Fibroblast of the conjunctiva (primary cell): ENCODE results near the gene PANK4.

Source experiments
- DNase-seq: peaks from one replicate; pipeline ENCODE4 v3.0.0-alpha.2; 2010; ENCODE audit warnings: low read depth

The PANK4 gene

DNA sequence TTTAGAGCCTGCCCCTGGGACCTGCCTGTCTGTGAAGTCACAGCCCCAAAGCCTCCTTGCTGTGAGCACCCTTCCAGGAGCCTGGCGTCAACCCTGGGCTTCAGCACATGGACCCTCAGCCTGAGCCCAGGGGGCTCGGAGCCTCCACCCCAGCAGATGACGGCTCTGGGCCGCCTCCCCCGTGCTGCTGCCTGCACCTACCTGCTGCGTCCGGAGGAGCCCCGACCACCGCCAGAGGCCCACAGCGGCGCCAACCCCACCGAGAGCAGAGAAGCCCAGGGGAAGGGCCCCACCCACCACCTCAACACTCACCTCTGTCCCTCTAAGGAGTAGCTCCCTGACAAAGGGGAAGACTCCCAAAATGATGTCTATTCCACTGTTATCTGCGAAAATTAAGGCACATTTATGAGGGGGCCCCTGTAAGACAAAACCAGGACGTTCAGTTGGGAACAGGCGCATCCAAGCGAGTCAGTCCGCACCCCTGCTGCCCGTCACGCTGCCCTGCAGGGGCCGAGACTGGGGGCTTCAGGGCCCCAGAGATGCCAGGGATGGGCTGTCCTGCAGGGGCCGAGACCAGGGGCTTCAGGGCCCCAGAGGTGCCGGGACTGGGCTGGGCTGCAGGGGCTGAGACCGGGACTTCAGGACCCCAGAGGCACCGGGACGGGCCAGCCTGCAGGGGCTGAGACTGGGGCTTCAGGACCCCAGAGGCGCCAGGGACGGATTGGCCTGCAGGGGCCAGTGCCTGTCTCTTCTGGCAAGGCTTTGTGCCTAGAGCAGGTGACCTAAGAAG is 15.8 kb downstream of the PANK4 start:
- DNase-seq: no peak

DNA sequence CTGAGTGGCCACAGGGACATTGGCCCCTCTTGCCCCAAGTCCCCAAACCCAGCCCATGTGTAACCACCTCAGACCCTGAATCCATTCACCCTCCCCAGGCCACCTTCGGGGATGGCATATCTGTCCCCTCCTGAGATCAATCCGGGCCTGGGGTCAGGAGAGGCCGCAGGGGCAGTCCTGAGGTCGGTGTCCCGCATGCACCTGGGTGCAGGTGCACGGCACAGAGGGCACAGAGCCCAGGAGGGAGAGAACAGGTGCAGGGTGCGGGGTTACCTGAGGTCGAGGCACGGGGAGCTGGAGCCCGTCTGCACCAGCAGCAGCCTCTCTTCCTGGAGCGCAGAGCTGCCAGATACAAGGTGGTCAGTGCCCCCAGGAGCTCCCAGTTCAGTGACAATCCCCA is 16.8 kb downstream of the PANK4 start:
- DNase-seq: no peak

DNA sequence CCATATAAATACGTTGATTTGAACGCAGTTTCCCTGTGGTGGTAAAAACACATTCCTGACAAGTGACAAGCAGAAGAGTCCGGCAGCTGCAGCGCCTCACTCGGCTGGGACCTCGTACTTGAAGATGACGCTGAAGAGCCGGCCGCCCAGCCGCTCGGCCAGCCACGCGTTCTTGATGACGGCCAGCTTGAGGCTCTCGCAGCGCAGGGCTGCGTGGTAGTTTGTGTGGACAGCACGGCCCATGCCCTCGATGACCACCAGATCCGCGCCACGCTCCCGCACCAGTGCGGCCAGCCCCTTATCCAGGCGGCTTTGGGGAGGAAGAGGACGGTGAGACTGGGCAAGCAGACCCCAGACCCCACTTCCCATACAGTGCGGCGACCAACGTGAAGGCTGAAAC is 17.6 kb downstream of the PANK4 start:
- DNase-seq: no peak

DNA sequence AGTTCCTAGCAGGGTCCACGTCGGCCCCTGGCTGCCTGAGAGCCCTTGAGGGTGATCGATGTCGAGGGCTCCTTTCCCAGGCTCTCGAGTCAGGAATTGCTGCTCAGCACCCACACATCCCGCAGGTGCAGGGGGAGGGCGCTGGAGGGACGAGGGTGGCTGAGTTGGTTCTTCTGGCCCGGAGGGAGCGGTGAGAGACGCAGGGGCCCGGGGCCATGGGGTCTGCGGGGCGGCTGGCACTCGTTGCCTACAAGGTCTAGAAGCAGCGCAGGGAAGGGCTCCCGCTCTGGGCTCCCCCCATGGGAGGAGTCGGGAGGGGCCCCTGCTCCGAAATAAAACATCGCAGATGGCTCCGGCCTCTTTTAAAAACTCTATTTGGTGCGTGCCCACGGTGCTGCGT is 18.2 kb downstream of the PANK4 start:
- DNase-seq: no peak

DNA sequence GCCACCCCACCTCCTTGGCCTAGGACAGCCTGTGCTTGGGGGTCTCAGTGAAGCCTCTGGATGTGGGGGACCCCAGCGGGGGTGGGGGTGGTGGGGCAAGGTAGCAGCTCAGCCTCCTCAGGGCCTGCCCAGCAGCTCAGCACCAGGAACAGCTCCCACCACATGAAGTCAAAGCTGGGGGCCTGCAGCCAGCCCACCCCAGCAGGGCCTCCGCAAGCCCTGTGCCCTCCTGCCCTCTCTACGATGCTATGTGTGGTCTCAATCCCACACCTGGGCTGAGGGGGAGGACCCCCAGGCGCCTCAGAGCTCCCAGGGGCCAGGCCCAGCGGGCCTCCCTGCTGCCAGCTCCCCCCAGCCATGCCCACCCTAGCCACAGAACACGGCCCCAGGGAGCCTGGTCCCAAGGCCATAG is 18.6 kb downstream of the PANK4 start:
- no peak for DNase-seq

DNA sequence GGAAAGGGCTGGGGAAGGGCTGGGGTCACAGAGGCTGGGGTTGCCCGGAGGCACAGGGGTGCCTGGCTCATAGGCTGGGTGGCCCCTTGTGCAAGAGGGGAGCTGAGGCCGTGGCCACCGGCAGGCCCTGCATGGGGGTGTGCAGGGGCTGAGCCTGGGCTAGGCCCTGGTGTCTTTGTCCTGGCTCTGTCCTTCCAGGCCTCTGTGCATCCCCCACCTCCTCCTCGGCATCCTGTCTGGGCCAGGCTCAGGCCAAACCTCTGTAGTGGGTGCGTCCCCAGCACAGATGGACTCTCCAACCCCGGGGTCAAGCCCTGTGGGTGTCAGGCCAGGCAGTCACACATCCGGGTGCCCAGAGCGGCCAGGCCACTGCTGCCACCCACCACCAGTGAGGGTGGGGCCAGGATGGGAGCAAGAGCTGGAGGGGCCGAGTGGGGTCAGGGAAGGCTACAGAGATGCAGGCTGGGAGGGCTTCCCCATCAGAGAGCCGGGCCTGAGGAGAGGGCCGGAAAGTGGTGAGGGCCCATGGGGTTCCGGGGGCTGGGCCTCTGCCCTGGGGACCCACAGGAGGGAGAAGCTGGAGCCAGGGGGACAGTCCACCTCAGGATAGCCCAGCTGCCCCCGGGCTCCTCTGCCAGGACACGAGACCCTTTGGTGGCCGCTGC is 19.4 kb downstream of the PANK4 start:
- no peak for DNase-seq

DNA sequence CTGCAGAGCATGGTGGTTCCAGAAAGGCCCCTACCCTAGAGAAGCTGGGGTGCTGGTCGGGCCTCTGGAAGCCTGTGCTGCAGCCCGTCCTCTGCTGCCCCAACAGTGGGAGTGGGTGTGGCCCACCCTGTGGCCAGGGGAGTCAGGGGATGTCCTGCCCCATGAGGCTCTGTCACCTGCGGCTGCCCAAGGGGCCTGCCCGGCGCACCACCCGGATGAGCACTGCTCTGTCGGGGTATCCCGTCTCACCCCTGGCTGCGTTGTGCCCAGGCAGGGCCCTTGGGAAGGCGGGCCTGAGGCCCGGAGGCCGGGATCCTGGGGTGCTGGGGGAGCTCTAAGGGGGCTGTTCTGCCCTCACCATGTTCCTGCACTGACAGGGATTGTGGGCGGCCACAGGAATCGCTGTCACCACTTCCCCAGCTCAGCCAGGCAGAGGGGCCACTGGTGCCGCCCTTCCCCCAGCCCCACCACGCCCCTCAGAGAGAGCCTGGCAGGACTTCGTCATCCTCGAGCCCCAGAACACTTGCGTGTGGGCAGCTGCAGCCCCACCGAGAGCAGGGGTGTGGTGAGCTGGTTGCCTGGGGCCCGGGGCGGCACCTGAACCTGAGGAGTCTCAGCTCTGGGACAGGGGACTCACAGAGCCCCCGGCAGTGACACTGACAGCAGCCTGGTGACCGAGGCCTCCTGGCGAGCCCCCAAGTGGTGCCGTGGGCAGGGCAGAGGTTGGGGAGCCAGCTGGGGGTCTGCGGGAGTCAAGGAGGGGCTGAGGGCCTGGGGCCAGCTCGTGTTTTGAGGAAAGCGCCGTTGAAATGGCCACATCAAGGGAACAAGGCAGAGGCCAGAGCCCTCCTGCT is 20.2 kb downstream of the PANK4 start:
- DNase-seq: no peak

DNA sequence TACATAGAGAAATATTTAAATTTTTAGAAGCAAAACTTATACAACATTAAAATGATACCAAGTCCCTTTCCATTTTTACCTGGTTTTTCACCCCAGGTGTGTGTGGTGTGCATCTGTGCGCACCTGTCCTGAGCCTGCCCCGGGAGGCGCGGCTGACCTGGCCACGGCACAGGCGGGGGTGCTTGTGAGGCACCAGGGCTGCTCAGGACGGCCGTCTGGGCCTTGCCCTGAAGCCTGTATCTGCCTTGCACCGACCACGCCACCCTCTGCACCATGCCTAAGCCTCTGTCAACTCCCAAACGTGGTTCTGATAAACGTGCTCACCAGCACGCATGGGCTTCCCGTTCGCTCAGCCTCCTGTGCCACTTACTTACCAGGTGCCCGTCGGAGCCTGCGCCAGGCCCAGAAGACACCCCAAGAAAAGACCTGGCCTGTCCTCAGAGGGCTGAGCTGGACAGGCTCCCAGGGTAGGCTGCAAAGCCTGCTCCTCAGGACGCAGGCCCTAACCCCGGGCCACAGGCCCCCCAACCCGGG is 20.9 kb downstream of the PANK4 start:
- DNase-seq: no peak

DNA sequence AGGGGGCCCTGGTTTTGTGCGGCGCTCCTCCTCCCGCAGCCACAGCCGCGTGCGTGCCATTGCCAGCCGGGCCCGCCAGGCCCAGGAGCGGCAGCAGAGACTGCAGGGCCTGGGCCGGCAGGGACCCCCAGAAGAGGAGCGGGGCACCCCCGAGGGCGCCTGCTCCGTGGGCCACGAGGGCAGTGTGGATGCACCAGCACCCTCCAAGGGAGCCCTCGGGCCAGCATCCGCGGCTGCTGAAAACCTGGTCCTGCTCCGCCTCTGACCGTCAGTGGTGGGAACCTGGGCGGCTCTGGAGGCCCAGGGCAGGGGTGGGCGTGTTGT is 21.5 kb downstream of the PANK4 start:
- DNase-seq: no peak

DNA sequence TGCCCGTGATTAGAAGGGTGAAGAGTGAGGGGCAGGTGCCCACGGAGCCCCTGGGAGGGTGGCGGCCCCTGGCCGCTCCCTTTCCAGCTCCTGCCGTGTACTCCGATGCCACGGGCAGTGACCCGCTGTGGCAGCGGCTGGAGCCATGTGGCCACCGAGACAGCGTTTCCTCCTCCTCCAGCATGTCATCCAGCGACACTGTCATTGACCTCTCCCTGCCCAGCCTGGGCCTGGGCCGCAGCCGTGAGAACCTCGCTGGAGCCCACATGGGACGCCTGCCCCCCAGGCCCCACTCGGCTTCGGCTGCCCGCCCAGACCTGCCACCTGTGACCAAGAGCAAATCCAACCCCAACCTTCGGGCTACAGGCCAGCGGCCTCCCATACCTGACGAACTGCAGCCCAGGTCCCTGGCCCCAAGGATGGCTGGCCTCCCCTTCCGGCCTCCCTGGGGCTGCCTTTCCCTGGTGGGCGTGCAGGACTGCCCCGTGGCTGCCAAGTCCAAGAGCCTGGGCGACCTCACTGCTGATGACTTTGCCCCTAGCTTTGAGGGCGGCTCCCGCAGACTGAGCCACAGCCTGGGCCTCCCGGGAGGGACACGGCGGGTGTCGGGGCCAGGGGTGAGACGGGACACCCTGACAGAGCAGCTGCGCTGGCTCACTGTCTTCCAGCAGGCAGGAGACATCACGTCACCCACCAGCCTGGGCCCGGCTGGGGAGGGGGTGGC is 22.0 kb downstream of the PANK4 start:
- DNase-seq: no peak

DNA sequence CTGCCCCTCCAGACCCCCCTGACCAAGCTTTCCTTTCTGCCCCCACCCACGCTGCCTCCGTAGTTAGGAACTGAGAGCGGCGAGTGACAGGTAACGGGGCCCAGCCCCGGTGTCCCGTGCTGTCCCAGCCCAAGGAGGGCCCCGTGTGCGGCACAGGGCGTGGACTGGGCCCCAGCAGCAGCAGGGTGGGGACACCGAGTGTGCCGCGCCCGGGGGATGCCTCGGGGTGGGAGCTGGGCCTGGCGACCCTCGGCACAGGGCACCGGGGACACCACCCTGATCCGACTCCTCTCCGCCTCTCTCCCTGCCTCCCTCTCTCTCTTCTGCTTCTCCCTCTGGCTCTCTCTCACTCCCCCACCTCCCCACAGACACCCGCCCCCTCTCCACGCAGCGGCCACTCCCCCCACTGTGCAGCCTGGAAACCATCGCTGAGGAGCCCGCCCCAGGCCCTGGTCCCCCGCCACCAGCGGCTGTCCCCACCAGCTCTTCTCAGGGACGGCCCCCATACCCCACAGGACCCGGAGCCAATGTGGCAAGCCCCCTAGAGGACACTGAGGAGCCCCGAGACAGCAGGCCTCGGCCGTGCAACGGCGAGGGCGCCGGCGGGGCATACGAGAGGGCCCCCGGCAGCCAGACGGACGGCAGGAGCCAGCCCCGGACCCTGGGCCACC is 22.7 kb downstream of the PANK4 start:
- no peak for DNase-seq

DNA sequence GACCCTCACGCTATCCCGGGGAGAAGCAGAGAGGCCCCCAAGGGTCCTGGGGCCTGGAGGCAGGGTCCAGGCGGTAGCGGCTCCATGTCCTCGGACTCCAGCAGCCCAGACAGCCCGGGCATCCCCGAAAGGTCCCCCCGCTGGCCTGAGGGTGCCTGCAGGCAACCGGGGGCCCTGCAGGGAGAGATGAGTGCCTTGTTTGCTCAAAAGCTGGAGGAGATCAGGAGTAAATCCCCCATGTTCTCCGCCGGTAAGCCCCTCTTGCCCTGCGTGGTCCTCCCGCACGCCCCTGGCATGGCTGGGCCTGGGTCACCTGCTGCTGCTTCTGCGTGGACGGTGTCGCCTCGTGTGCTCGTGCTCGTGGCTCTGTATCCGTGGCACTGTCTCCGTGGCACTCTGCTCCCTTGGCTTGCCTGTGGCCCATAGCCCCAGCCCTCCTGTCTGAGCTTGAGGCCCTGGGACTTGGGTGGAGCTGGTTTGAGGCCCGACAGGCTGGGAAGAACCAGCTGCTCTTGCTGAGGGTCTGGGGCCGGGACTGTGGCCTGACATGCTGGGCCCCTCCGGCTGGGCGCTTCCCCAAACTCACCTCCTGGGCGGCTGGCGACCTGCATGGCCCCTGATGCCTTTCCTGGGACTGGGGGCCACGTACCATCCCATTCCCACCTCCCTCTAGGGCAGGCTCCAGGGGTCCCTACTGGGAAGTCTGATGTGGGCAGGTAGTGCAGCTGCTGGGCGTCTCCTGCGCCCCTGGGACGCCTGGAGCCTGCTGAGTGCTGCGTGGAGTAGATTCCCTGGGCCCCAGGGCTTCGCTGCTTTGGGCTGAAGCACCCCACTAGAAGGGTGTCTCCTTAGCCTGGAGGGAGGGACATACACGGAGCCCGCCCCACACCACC is 23.5 kb downstream of the PANK4 start:
- DNase-seq: no peak

DNA sequence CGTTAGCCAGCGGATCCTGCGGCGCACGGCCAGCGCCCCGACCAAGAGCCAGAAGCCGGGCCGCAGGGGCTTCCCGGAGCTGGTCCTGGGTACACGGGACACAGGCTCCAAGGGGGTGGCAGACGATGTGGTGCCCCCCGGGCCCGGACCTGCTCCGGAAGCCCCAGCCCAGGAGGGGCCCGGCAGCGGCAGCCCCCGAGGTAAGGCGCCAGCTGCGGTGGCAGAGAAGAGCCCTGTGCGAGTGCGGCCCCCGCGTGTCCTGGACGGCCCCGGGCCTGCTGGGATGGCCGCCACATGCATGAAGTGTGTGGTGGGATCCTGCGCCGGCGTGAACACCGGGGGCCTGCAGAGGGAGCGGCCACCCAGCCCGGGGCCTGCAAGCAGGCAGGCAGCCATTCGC is 24.2 kb downstream of the PANK4 start:
- DNase-seq: no peak

DNA sequence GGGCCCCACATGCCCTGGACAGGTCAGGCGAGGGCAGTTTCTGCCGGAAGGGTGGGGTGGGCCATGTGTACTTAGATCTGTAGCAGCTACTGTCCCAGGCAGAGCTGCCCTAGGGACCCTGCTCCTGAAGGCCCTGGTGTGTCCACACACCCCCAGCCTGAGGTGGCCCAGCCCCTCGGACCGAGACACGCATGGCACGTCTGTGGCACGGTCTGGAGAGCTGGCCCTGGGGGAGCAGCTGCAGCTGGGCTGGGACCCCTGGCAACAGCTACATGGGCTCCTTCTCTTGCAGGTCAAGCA is 24.6 kb downstream of the PANK4 start:
- DNase-seq: no peak

DNA sequence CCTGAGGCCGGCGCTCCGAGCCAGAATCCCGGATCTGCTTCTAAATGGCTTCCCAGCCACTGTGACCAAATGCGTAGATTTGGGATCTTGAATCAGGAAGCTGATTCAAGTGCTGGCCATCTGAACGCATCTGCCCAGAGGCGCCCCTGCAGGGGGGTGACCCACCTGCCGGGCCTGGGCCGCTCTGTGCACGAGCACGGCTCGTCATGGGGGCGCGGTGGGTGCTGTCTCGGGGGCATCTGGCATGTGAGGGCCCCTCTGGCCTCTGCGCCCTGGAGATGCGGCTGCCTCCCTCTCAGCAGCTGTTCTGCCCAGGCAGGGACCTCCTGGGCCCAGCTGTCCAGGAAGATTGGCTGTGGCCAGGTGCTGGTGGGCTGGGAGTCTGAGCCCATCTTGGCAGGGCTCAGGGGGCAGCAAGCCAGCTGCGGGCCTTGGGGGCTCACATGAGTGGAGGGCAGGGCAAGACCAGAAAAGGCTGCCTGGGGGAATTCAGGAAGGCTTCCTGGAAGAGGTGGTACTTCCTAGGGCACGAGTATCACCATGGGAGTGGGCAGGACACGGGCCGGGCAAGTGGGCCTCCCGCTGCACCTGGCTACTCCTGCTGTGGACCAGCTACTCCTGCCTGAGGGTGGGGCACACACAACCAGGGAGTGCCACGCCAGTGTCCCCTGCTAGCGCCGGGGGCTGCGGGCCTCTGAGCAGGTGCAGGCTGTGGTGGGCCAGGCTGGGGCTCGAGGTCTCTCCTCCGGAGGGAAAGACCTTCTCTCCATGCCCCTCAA is 25.2 kb downstream of the PANK4 start:
- no peak for DNase-seq

DNA sequence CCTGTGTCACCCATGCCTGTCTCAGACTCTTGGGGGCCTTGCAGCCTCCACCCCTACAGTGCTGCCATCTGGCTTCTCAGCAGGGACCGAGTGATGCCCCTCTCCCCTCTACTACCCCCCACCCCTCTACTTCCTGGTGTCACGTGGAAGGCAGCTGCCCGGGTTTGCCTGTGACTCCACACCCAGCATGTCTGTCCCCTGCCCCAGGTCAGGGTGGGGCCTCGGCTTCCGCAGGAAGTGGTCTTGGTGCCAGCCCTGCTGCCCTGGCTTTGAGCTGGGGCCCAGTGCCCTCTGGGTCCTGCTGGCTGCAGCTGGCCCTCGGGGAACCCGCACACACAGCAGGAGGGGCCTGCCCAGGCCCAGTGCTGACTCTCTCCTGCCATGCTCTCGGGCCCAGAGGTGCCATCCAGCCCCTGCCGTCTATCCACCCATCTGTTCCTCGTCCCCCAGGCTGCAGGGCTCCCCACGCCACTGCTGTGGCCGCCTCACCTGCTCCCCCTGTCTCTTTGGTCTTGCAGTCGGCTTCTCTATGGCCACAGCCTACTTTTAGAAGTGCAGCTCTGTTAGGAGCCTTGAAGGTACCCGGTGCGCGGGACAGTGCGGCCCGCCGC is 26.3 kb downstream of the PANK4 start:
- no peak for DNase-seq

DNA sequence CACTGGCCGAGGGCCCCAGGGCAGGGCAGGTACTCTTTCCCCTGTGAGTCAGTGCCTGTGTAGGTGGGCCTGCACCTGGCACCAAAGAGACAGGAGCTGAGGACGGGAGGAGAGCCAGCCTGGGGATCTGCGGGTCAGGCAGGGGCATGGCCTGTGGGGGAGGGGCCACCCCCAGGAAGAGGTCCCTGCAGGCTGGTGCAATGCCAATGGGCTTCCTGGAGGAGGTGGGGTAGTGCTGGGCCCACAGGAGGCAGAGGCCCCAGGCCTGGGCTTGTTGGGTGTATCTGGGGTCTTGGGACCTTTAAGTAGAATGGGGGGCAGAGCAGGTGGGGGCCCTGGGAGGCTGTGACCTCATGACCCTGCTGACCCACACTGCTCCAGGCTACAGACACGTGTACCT is 27.1 kb downstream of the PANK4 start:
- no peak for DNase-seq

DNA sequence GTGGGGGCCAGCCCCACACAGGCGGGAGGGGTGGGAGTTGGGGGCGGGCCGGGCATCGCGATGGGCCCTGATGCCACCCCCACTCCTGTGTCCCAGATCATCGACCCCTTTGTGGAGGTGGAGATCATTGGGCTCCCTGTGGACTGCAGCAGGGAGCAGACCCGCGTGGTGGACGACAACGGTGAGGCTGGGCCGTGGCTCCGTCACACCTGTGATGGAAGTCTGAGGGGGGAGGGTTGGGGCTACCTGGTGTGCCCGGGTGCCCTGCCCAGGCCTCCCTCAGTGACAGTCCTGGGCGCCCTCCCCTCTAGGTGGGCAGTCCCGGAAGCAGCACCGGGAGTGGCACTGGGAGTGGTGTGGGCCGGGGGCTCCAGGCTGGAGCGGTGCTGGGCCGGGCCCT is 27.7 kb downstream of the PANK4 start:
- no peak for DNase-seq

DNA sequence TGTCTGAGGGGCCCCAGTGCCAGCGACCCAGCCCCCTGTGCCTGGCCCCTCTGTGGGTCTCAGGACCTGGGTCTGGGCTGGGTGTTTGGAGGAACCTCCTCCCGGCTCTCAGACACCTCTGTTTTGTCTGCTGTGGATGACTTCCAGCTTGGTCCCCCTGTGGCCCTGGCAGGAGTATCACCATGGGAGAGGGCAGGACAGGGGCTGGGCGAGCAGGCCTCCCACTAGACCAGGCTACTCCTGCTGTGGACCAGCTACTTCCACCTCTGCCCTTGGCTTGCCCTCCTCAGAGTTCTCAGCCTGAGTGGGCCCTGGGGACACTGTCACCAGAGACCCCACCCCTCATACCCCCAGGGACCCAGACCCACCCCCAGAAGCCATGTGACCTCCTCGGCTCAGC is 28.5 kb downstream of the PANK4 start:
- DNase-seq: no peak

DNA sequence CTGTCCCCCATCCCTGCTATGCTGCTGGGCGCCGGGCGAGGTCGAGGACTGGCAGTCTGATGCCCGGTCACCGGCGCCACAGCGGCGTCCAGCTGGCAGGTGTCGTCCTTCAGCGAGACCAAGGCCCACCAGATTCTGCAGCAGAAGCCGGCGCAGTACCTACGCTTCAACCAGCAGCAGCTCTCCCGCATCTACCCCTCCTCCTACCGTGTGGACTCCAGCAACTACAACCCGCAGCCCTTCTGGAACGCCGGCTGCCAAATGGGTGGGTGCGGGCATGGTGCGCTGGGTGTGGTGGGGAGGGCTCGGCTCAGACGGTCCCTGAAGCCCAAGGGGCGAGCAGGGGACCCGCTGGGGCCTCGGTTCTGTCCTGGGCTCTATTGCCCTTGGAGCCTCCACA is 29.6 kb downstream of the PANK4 start:
- no peak for DNase-seq
